GM23248 (cell line): ENCODE data around the gene LEFTY1.

ENCODE experiments used
- EZH2 ChIP-seq: fragments of 200-600 bp; sonication (generic); IDR thresholded peaks from 2 replicates; pipeline ENCODE4 v1.6.1; 2018; ENCODE audit warnings: antibody characterized with exemption, mild to moderate bottlenecking; ENCODE audit not compliant: insufficient read depth, poor library complexity, severe bottlenecking
- EZH2phosphoT487 ChIP-seq: fragments of 200-600 bp; sonication (generic); IDR thresholded peaks from 2 replicates; pipeline ENCODE4 v1.6.1; 2018; ENCODE audit warnings: antibody characterized with exemption, moderate library complexity, mild to moderate bottlenecking, low read depth; ENCODE audit not compliant: insufficient read depth

DNA sequence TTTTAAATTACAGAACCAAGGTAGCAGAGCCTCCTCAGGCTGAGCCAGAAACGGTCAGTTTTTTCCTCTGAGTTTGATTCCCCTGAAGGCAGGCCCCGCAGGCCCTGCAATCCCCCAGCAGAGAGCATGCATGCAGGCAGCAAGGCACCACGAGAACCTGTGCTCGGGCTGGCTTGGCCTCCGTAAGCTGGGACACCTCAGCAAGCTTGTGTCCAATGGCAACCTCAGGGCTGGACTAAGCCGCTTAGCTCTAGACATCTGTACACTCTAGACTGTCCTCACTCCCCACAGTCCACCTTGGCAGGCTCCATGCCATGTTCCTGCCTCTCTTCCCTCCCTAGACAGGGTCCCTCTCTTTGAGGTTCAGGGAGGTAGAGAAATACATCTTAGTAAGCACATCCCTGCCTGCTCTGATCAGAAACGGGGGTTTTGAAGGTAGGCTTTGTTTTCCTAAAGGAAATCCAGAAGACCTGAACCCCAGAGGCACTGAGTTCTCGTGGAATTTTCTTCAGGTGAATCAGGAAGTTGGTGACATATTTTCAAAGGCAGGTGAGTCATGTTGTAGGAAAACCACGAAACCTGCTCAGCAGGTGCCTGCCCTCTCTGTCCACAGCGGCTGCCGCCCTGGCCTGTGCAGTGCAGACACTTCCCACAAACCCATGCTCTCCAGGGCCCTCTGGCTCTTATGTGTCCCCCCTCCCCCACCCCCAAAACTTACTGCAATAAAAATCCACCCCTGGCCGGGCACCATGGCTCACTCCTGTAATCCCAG is 13.7 kb downstream of the LEFTY1 start:
- TF ChIP-seq EZH2phosphoT487 (no peak), EZH2 (no peak)
